ENCODE data around the gene NLRC3. TPM values are rescaled to one million over a fixed set of nuclear protein-coding genes. Genes with fewer than 3 reads are reported as not detected.
A peak's percentile ranks its signal among the peaks of the same experiment; 100 is the strongest.

The NLRC3 gene
- total and polyA plus RNA-seq, 3 experiments from 2014 or later, result 20.5 to 49.8 (median 21.3) TPM

DNA sequence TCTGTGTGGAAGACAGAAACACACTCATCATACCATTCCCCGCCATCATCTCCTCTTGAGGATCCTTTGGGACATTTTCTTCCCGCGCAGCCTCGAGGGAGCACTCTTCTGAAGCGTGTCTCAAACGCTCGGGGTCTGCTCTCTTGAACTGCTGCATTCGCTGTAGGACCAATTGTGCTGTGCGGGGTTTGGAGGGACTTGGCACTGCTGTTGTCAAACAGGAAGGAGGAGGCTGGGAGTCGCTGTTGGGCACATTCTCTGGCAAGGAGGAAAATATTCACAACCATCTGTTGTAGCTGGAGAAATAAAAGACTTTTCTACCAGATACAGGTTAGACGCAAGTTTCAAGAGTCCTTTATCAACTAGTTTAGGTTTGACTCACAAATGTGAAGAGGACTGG lies 29.2 kb upstream of the NLRC3 start:
- POLR2A ChIA-PET, result interaction anchor here (0.6 kb wide), 1 partner anchor 107 kb away, joined by 3 read pairs; no protein-coding TSS in a partner anchor
- Mint-ChIP-seq H3K36me3 (peaks cover 5 to 36% (median 11%) of the 10 kb centered on the region in 3 donors), H3K9me3 (no peaks in the 10 kb centered on the region), H3K4me3 (peak overlapping the region in 1 of 7 donors; percentile 50), H3K27ac (no peak overlapping the region), H3K4me1 (peaks cover 8 to 15% (median 14%) of the 10 kb centered on the region in 3 donors), H3K27me3 (no peaks in the 10 kb centered on the region)
- Histone ChIP-seq H3K4me3 (ENCODE audit: low read length) (no peak overlapping the region), H3K4me1 (ENCODE audit: insufficient read depth, low read length) (peaks cover 10% of the 10 kb centered on the region), H3K27me3 (ENCODE audit: insufficient read depth, low read length, poor library complexity, severe bottlenecking) (no peaks in the 10 kb centered on the region), H3K36me3 (ENCODE audit: insufficient read depth, low read length) (peaks cover 6% of the 10 kb centered on the region), H3K9me3 (ENCODE audit: low read length) (no peaks in the 10 kb centered on the region), H3K27ac (ENCODE audit: low read depth, low read length) (no peak overlapping the region)
- CTCF ChIA-PET, result no interaction called here
- DNase-seq, result no peak

DNA sequence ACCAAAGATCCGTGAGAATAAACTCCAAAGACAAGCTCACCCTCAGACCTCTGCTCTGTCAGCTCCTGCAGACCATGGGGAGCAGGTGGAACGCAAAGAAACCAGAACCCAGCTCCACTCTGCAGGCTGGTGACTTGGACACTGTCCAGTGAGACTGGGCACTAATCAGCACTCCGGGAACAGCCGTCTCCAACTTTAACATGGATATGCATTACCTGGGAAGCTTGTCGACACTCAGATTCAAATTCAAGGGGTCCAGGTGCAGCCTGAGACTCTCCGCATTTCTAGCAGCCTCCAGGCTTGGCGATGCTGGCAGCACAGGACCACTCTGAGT lies 25.1 kb upstream of the NLRC3 start:
- peaks cover 0 to 4% (median 0%) of the 10 kb centered on the region in 3 donors for H3K4me1 Mint-ChIP-seq
- Histone ChIP-seq H3K36me3 (ENCODE audit: insufficient read depth, low read length) (peaks cover 6% of the 10 kb centered on the region), H3K4me1 (ENCODE audit: insufficient read depth, low read length) (no peaks in the 10 kb centered on the region), H3K9me3 (ENCODE audit: low read length) (no peaks in the 10 kb centered on the region), H3K4me3 (ENCODE audit: low read length) (no peak overlapping the region), H3K27me3 (ENCODE audit: insufficient read depth, low read length, poor library complexity, severe bottlenecking) (no peaks in the 10 kb centered on the region), H3K27ac (ENCODE audit: low read depth, low read length) (no peak overlapping the region)
- peaks cover 5 to 49% (median 15%) of the 10 kb centered on the region in 3 donors for H3K36me3 Mint-ChIP-seq
- POLR2A ChIA-PET, result no interaction called here
- no peaks in the 10 kb centered on the region for H3K9me3 Mint-ChIP-seq
- CTCF ChIA-PET, result no interaction called here
- DNase-seq, result no peak
- H3K4me3 Mint-ChIP-seq, result no peak overlapping the region
- no peaks in the 10 kb centered on the region for H3K27me3 Mint-ChIP-seq
- H3K27ac Mint-ChIP-seq, result no peak overlapping the region

DNA sequence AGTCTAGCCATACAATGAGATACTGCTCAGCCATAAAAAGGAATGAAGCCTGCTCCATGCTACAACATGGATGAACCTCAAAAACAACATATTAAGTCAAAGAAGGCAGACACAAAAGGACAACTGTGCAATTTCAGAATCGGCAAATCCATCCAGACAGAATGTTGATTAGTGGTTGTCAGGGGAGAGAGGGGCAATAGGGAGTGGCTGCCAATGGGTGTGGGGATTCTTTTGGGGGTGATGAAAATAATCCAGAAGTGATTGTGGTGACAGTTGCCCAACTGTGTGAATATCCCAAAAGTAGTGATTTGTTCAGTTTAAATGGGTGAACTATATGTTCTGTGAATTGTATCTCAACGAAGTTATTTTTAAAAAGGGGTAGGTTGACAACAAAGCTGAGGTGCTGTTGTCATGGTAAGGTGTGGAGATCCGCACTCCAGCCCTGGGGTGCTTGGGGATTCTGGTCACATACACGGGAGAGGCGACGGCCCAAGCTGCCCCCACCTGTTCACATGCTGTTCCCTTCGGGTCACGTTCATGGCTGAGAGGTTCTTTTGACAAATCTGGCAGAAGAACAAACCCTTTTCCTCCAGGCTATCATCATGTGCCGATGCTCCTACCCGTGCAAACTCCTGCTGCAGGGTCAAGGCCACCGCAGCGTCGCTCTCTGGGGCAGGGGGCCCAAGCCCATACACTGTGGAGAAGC lies 24.6 kb upstream of the NLRC3 start:
- peaks cover 5 to 48% (median 15%) of the 10 kb centered on the region in 3 donors for H3K36me3 Mint-ChIP-seq
- no peak overlapping the region for H3K27ac ChIP-seq (ENCODE audit: low read depth, low read length)
- no peaks in the 10 kb centered on the region for H3K9me3 Mint-ChIP-seq
- H3K36me3 ChIP-seq (ENCODE audit: insufficient read depth, low read length), result peaks cover 6% of the 10 kb centered on the region
- no peak for DNase-seq
- POLR2A ChIA-PET, result no interaction called here
- CTCF ChIA-PET, result no interaction called here
- H3K27me3 ChIP-seq (ENCODE audit: insufficient read depth, low read length, poor library complexity, severe bottlenecking), result no peaks in the 10 kb centered on the region
- no peaks in the 10 kb centered on the region for H3K27me3 Mint-ChIP-seq
- no peak overlapping the region for H3K4me3 Mint-ChIP-seq
- H3K4me1 ChIP-seq (ENCODE audit: insufficient read depth, low read length), result no peaks in the 10 kb centered on the region
- no peaks in the 10 kb centered on the region for H3K9me3 ChIP-seq (ENCODE audit: low read length)
- H3K27ac Mint-ChIP-seq, result no peak overlapping the region
- H3K4me3 ChIP-seq (ENCODE audit: low read length), result no peak overlapping the region
- no peaks in the 10 kb centered on the region for H3K4me1 Mint-ChIP-seq

DNA sequence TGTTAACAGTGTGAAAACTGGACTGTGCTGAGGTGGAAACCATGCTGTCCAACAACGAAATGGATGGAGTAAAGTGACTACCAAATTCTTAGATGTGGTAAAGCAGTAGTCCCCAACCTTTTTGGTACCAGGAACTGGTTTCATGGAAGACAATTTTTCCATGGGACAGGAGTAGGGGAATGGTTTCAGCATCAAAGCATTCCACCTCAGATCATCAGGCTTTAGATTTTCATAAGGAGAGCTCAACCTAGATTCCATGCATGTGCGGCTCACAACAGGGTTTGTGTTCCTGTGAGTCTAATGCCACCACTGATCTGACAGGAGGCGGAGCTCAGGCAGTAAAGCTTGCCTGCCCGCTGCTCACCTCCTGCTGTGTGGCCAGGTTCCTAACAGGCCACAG lies 22.7 kb upstream of the NLRC3 start:
- no peaks in the 10 kb centered on the region for H3K9me3 Mint-ChIP-seq
- H3K27me3 Mint-ChIP-seq, result no peaks in the 10 kb centered on the region
- Histone ChIP-seq H3K27me3 (ENCODE audit: insufficient read depth, low read length, poor library complexity, severe bottlenecking) (no peaks in the 10 kb centered on the region), H3K9me3 (ENCODE audit: low read length) (no peaks in the 10 kb centered on the region), H3K4me3 (ENCODE audit: low read length) (no peak overlapping the region), H3K4me1 (ENCODE audit: insufficient read depth, low read length) (no peaks in the 10 kb centered on the region), H3K27ac (ENCODE audit: low read depth, low read length) (no peak overlapping the region), H3K36me3 (ENCODE audit: insufficient read depth, low read length) (peaks cover 6% of the 10 kb centered on the region)
- CTCF ChIA-PET, result no interaction called here
- H3K4me1 Mint-ChIP-seq, result no peaks in the 10 kb centered on the region
- H3K27ac Mint-ChIP-seq, result no peak overlapping the region
- POLR2A ChIA-PET, result no interaction called here
- DNase-seq, result no peak
- no peak overlapping the region for H3K4me3 Mint-ChIP-seq
- peaks cover 5 to 42% (median 13%) of the 10 kb centered on the region in 3 donors for H3K36me3 Mint-ChIP-seq

DNA sequence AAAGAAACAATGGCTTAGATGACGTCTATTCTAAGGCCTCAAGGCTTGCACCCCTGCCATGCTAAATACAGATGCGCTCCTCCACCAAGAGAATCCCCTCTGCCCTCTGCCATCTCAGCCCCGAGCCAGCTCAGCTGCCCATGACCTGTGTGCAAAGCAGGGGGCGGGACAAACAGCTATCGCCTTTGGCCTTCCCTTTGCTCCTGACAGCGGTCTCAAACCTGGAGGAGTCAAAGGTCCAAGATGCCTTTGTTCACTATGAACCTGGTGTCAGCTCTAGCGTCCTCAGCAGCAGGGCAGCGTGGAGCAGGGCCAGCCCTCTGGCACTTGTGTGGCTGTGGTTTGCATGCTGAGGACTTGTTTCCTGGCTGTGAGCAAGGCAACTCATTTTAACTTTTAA lies 21.9 kb upstream of the NLRC3 start:
- Histone ChIP-seq H3K4me3 (ENCODE audit: low read length) (no peak overlapping the region), H3K27ac (ENCODE audit: low read depth, low read length) (no peak overlapping the region), H3K9me3 (ENCODE audit: low read length) (no peaks in the 10 kb centered on the region), H3K4me1 (ENCODE audit: insufficient read depth, low read length) (no peaks in the 10 kb centered on the region), H3K36me3 (ENCODE audit: insufficient read depth, low read length) (peaks cover 6% of the 10 kb centered on the region), H3K27me3 (ENCODE audit: insufficient read depth, low read length, poor library complexity, severe bottlenecking) (no peaks in the 10 kb centered on the region)
- Mint-ChIP-seq H3K4me1 (no peaks in the 10 kb centered on the region), H3K27ac (no peak overlapping the region), H3K36me3 (peaks cover 5 to 39% (median 13%) of the 10 kb centered on the region in 3 donors), H3K9me3 (no peaks in the 10 kb centered on the region), H3K4me3 (no peak overlapping the region), H3K27me3 (no peaks in the 10 kb centered on the region)
- ChIA-PET CTCF (no interaction called here), POLR2A (no interaction called here)
- no peak for DNase-seq

DNA sequence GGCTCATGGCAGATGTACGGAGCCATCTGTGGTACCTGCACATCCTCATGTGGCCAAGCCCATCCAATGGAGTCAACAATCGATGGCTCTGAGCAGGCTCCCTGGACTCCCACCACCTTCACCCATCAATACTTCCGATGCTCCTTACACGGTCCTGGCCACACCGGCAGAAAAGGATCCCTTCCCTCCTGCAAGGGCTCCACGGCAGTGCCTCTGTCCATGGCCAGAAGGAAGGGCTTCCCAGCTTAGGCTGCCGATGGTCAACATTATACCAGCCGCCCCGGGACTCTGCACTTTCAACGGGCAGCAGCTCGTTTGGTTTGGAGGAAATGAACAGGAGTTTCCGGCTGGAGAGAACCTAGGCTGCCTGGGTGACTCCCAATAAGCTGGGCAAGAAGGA lies 21.0 kb upstream of the NLRC3 start:
- H3K36me3 Mint-ChIP-seq, result peaks cover under 1 to 32% (median 8%) of the 10 kb centered on the region in 3 donors
- no peaks in the 10 kb centered on the region for H3K9me3 Mint-ChIP-seq
- H3K27me3 Mint-ChIP-seq, result no peaks in the 10 kb centered on the region
- Histone ChIP-seq H3K4me3 (ENCODE audit: low read length) (no peak overlapping the region), H3K27ac (ENCODE audit: low read depth, low read length) (no peak overlapping the region), H3K36me3 (ENCODE audit: insufficient read depth, low read length) (peaks cover 6% of the 10 kb centered on the region), H3K9me3 (ENCODE audit: low read length) (no peaks in the 10 kb centered on the region), H3K4me1 (ENCODE audit: insufficient read depth, low read length) (no peaks in the 10 kb centered on the region), H3K27me3 (ENCODE audit: insufficient read depth, low read length, poor library complexity, severe bottlenecking) (no peaks in the 10 kb centered on the region)
- no peaks in the 10 kb centered on the region for H3K4me1 Mint-ChIP-seq
- no peak overlapping the region for H3K27ac Mint-ChIP-seq
- no peak for DNase-seq
- H3K4me3 Mint-ChIP-seq, result no peak overlapping the region
- CTCF ChIA-PET, result no interaction called here
- POLR2A ChIA-PET, result no interaction called here

DNA sequence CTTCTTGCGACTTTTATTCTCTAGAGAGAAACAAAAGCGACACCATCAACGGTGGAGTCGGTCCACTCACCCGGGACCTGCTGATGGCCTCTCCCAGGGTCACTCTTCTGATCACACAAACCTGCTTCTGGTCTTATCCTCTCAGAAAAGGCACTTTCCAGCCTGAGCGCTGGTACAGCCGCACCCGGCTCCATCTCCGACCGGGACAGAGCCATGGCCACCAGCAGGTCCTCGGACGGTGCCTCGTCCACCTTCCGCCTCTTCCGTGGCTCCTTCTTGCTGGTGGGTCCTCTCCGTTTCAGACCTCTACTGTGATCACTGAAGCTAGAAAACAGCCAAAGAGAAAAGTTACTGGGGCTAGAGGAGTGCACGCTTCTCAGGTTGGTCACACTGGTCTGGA lies 20.5 kb upstream of the NLRC3 start:
- no peak for DNase-seq
- no peak overlapping the region for H3K4me3 Mint-ChIP-seq
- H3K4me3 ChIP-seq (ENCODE audit: low read length), result no peak overlapping the region
- no peaks in the 10 kb centered on the region for H3K4me1 Mint-ChIP-seq
- no peaks in the 10 kb centered on the region for H3K27me3 Mint-ChIP-seq
- no peak overlapping the region for H3K27ac ChIP-seq (ENCODE audit: low read depth, low read length)
- ChIA-PET CTCF (no interaction called here), POLR2A (no interaction called here)
- H3K4me1 ChIP-seq (ENCODE audit: insufficient read depth, low read length), result no peaks in the 10 kb centered on the region
- H3K36me3 ChIP-seq (ENCODE audit: insufficient read depth, low read length), result peaks cover 6% of the 10 kb centered on the region
- H3K9me3 Mint-ChIP-seq, result no peaks in the 10 kb centered on the region
- no peaks in the 10 kb centered on the region for H3K27me3 ChIP-seq (ENCODE audit: insufficient read depth, low read length, poor library complexity, severe bottlenecking)
- H3K36me3 Mint-ChIP-seq, result peaks cover 0 to 27% (median 8%) of the 10 kb centered on the region in 3 donors
- no peaks in the 10 kb centered on the region for H3K9me3 ChIP-seq (ENCODE audit: low read length)
- no peak overlapping the region for H3K27ac Mint-ChIP-seq

DNA sequence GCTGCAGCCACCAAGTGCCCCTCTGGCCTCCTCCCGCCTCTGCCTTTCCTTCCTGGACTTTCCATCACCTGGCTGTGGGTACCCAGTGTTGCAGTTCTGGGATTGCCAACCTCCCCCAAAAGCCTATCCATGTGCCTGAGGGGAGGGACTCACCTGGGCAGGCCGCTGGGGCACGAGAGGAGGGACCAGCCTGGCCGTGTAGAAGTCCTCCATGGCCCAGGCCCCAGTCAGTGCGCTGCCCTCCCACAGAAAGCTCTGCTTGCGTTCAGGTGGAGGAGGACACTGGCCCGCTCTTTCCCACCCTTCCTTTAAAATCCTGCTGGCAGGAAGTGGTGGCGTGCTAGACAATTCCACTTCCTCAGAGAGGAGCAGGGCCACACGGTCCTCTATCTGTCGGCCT lies 20.0 kb upstream of the NLRC3 start:
- Histone ChIP-seq H3K9me3 (ENCODE audit: low read length) (no peaks in the 10 kb centered on the region), H3K27ac (ENCODE audit: low read depth, low read length) (no peak overlapping the region), H3K36me3 (ENCODE audit: insufficient read depth, low read length) (peaks cover 6% of the 10 kb centered on the region), H3K27me3 (ENCODE audit: insufficient read depth, low read length, poor library complexity, severe bottlenecking) (no peaks in the 10 kb centered on the region), H3K4me3 (ENCODE audit: low read length) (no peak overlapping the region), H3K4me1 (ENCODE audit: insufficient read depth, low read length) (no peaks in the 10 kb centered on the region)
- Mint-ChIP-seq H3K4me3 (no peak overlapping the region), H3K4me1 (no peaks in the 10 kb centered on the region), H3K27me3 (no peaks in the 10 kb centered on the region), H3K9me3 (no peaks in the 10 kb centered on the region), H3K36me3 (peaks cover 0 to 28% (median 8%) of the 10 kb centered on the region in 3 donors), H3K27ac (no peak overlapping the region)
- ChIA-PET POLR2A (no interaction called here), CTCF (no interaction called here)
- DNase-seq, result no peak

Data from CD8-positive, alpha-beta memory T cell (primary cell).